Neural crest cell (in vitro differentiated cells): ENCODE data around the gene ZBTB20. TPM values are rescaled to one million over a fixed set of nuclear protein-coding genes. Genes with fewer than 3 reads are reported as not detected.

Experiments
- DNase-seq: peaks from one replicate; pipeline ENCODE4 v3.0.0; 2021; ENCODE audit warnings: low read depth, mixed read lengths, low spot score
- H3K27ac Mint-ChIP-seq: one replicate; pipeline ENCODE4 v1.8.0; 2021; ENCODE audit warnings: mild to moderate bottlenecking, mixed read lengths; ENCODE audit not compliant: unreplicated experiment
- H3K27me3 Mint-ChIP-seq: 2 replicates; pipeline ENCODE4 v1.8.0; 2021; ENCODE audit warnings: low read depth, mild to moderate bottlenecking, mixed read lengths
- H3K36me3 Mint-ChIP-seq: 2 replicates; pipeline ENCODE4 v1.8.0; 2021; ENCODE audit warnings: low read depth, mild to moderate bottlenecking, mixed read lengths
- H3K4me1 Mint-ChIP-seq: 2 replicates; pipeline ENCODE4 v1.8.0; 2021; ENCODE audit warnings: mixed read lengths
- H3K4me3 Mint-ChIP-seq: one replicate; pipeline ENCODE4 v1.8.0; 2021; ENCODE audit warnings: mild to moderate bottlenecking, mixed read lengths
- H3K9me3 Mint-ChIP-seq: 2 replicates; pipeline ENCODE4 v1.8.0; 2021; ENCODE audit warnings: mixed read lengths
- total RNA-seq: library from RNA; stranded (reverse); gene quantifications from 2 replicates; pipeline ENCODE4 v1.2.1, GENCODE V29; 2021
- TF ChIP-seq, protein P1 (sequence below): fragments of 200-600 bp; sonication (generic); conservative IDR thresholded peaks from 2 replicates; pipeline ENCODE4 v1.5.0; 2021; ENCODE audit warnings: antibody characterized with exemption, mild to moderate bottlenecking

ZBTB20 gene
- total RNA-seq, 1 donor from 2014 or later, result 12.4 TPM

DNA sequence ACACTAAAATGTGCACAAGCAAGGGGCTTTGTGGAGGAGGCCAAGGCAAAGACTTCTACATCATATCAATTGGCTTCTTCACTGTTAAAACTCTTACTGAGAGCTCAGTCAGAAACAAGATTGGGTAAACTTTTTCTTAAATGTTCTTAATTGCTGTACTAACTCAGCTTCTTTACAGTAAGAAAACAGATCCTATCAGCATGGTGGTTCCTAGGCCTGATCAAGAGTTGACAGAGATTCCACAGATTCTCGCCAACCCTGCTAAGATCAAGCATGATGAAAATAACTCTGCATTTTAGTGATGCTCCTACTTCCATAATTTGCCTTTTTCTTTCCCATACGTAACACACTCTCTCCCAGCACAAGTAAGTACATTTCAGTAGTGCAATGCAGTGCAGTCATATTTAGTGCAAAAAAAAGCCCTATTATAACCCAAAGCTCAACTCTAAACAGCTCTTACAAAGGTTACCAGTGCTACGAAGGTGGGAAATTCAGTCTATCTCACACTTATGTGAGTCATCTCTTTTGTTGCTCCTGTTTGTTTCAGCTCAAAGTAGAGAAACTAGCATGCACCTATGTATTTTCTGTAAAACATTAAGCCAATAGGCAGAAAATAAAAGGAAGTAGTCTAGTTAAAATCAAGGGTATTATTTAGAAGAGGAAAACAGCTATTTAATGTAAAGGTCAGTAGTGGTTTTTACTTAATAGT, 823.4 kb downstream of the ZBTB20 start:
- no peaks in the 10 kb centered on the region for H3K27me3 Mint-ChIP-seq
- H3K27ac Mint-ChIP-seq, result no peak overlapping the region
- no peak overlapping the region for H3K4me3 Mint-ChIP-seq
- no peaks in the 10 kb centered on the region for H3K36me3 Mint-ChIP-seq
- TF ChIP-seq, protein P1, sequence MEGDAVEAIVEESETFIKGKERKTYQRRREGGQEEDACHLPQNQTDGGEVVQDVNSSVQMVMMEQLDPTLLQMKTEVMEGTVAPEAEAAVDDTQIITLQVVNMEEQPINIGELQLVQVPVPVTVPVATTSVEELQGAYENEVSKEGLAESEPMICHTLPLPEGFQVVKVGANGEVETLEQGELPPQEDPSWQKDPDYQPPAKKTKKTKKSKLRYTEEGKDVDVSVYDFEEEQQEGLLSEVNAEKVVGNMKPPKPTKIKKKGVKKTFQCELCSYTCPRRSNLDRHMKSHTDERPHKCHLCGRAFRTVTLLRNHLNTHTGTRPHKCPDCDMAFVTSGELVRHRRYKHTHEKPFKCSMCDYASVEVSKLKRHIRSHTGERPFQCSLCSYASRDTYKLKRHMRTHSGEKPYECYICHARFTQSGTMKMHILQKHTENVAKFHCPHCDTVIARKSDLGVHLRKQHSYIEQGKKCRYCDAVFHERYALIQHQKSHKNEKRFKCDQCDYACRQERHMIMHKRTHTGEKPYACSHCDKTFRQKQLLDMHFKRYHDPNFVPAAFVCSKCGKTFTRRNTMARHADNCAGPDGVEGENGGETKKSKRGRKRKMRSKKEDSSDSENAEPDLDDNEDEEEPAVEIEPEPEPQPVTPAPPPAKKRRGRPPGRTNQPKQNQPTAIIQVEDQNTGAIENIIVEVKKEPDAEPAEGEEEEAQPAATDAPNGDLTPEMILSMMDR, result no peak
- DNase-seq, result no peak
- no peaks in the 10 kb centered on the region for H3K9me3 Mint-ChIP-seq
- peaks cover 4% of the 10 kb centered on the region for H3K4me1 Mint-ChIP-seq

DNA sequence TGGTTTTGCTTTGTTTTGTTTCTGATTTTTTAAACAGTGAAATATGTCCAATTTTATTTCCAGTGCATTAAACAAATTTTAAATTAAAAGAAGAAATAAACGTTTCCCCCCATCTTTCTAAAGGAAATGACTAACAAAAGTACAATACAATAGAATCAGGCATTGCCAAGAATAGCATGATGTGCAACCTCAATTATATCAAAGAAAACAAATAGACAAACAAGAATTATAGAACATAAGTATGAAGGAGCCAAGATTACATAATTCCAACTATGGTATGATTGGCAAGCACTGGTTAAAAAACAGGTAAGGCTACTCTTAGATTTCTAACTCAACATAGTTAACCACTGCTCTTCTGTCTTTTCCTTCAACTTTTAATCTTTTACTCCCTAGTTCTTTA, 826.8 kb downstream of the ZBTB20 start:
- Mint-ChIP-seq H3K9me3 (no peaks in the 10 kb centered on the region), H3K4me1 (peaks cover 4% of the 10 kb centered on the region), H3K36me3 (no peaks in the 10 kb centered on the region), H3K4me3 (no peak overlapping the region), H3K27me3 (no peaks in the 10 kb centered on the region), H3K27ac (no peak overlapping the region)
- DNase-seq, result no peak
- TF ChIP-seq, protein P1, result no peak

DNA sequence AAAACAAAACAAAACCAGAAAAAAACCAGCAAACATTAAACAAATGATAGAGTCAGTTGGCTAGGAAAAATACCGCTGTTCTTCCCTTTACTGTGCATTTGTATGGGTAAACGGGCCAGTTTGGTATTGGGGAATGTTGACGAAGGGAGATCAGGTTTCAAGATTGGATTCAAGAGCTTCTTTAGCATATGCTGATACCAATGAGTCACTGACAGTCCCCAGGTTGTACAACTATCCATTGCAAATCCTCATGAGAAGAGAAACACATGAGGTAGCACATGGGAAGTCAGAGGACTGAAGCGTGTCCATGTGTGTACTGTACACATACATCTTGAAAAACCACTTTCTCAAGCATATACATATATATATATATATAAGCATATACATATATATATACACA, 827.6 kb downstream of the ZBTB20 start:
- TF ChIP-seq, protein P1, result no peak
- Mint-ChIP-seq H3K4me1 (peaks cover 4% of the 10 kb centered on the region), H3K27ac (no peak overlapping the region), H3K9me3 (no peaks in the 10 kb centered on the region), H3K36me3 (no peaks in the 10 kb centered on the region), H3K27me3 (no peaks in the 10 kb centered on the region), H3K4me3 (no peak overlapping the region)
- no peak for DNase-seq

DNA sequence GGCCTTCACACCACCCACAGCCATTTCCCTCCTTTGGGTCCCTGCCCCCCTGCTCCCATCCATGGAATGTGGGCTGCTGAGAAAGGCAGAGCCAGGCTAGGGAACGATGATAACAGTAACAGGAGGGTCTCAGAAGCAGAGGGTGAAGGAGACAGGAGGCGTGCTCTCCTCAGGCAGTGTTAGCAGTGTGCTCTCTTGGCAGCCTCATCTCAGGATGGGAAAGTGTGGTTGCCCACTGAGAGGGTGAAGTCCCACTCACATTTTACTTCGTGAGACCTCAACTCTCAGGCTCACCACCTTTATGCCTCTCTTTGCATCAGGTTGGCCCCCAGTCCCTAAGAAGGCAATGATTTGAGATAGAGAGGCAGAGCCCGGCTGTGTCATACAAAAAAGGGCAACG, 828.8 kb downstream of the ZBTB20 start:
- Mint-ChIP-seq H3K4me1 (peaks cover 4% of the 10 kb centered on the region), H3K27ac (no peak overlapping the region)
- DNase-seq, result no peak

DNA sequence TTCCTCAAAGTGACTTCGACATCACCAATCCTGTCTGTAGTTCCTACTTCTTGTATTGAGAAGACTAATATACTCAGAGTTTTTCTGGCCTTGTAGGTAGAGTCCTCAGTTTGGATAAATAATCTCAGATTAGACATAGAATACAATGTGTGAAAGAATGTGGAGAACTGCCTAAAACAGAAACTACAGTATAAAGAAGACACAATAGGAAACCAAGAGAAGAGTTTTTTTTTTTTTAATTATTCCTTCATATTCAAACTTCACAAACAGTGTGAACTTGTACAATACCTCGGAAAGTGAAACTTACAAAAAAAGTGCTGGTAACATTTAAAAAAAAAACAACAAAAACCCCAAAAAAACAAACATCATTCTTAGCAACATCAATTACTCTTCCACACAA, 832.8 kb downstream of the ZBTB20 start:
- peaks cover 1% of the 10 kb centered on the region for H3K4me1 Mint-ChIP-seq
- no peak overlapping the region for H3K27ac Mint-ChIP-seq
- no peak overlapping the region for H3K4me3 Mint-ChIP-seq
- H3K9me3 Mint-ChIP-seq, result no peaks in the 10 kb centered on the region
- DNase-seq, result no peak
- H3K27me3 Mint-ChIP-seq, result no peaks in the 10 kb centered on the region
- H3K36me3 Mint-ChIP-seq, result no peaks in the 10 kb centered on the region
- TF ChIP-seq, protein P1, result no peak

More for the DNA sequence above, 828.8 kb downstream of the ZBTB20 start:
- H3K36me3 Mint-ChIP-seq, result no peaks in the 10 kb centered on the region
- H3K9me3 Mint-ChIP-seq, result no peaks in the 10 kb centered on the region
- H3K4me3 Mint-ChIP-seq, result no peak overlapping the region
- no peaks in the 10 kb centered on the region for H3K27me3 Mint-ChIP-seq
- TF ChIP-seq, protein P1, result no peak
